HCT116 (cell line): Measurements from ENCODE around the gene ZNF804B. TPM values are rescaled to one million over a fixed set of nuclear protein-coding genes. Genes with fewer than 3 reads are reported as not detected.

Source experiments
- ATAC-seq: fragments of 200-7000 bp; cut with Tn5 transposase; 2 replicates; pipeline ENCODE4 v1.9.1; 2020; ENCODE audit warnings: mild to moderate bottlenecking, moderate library complexity
- BruUV-seq: library from RNA; stranded (reverse); fragments of 400-500 nt; replicated peaks from 2 replicates; lab custom pipeline; 2021; lab: Mats Ljungman, UMichigan
- CTCF ChIA-PET: fragments of 300-600 bp; sonication (Branson Sonifier 250); formaldehyde crosslinking; loops from one replicate; lab custom pipeline; 2021; ENCODE audit warnings: antibody characterized with exemption; lab: Charles Lee
- POLR2A ChIA-PET: fragments of 300-600, 350-600 bp; sonication (Branson Sonifier 250); formaldehyde crosslinking; loops from one replicate; lab custom pipeline; 2021; ENCODE audit warnings: antibody characterized with exemption; lab: Charles Lee
- RAD21 ChIA-PET, 2 experiments: fragments of 300-600 bp; sonication (Branson Sonifier 250); formaldehyde crosslinking; loops; one replicate each; lab custom pipeline; 2023; ENCODE audit warnings: low total read pairs in 2 of 2; ENCODE audit not compliant: uncharacterized antibody in 2 of 2, unreplicated experiment in 2 of 2, low non-redundant PET in 1 of 2; lab: Charles Lee
- DNase-seq: peaks from one replicate; pipeline ENCODE4 v3.0.0-alpha.2; 2010; ENCODE audit warnings: low read depth, low spot score
- H2AFZ ChIP-seq: fragments of 200-600 bp; shearing (Covaris generic), sonication (generic); 2 replicates; pipeline ENCODE4 v1.6.1; 2017; ENCODE audit warnings: low read depth, mixed run types, mixed read lengths, antibody characterized with exemption, low read length; ENCODE audit not compliant: poor library complexity, severe bottlenecking
- H3K27ac ChIP-seq: 2 replicates; pipeline ENCODE4 v1.5.1; 2012; ENCODE audit warnings: low read depth, low read length
- H3K27me3 ChIP-seq: fragments of 200-600 bp; sonication (generic); 2 replicates; pipeline ENCODE4 v1.6.1; 2016; ENCODE audit warnings: mixed run types, low read length, mixed read lengths; ENCODE audit not compliant: insufficient read depth
- H3K36me3 ChIP-seq, 2 experiments: fragments of 200-500 bp in 1 of 2; fragments of 200-600 bp in 1 of 2; sonication (Bioruptor generic) in 1 of 2; sonication (generic) in 1 of 2; 2 replicates each; pipeline versions ENCODE4 v1.5.1 to v1.6.1; 2014 to 2016; ENCODE audit warnings: low read length in 2 of 2, inconsistent platforms in 1 of 2, mixed read lengths in 1 of 2, mixed run types in 1 of 2; ENCODE audit not compliant: insufficient read depth in 2 of 2, control insufficient read depth in 1 of 2
- H3K4me1 ChIP-seq, 2 experiments: fragments of 200-600 bp in 1 of 2; sonication (generic) in 1 of 2; 2 replicates each; pipeline versions ENCODE4 v1.5.1 to v1.6.1; 2012 to 2017; ENCODE audit warnings: low read length in 2 of 2, inconsistent platforms in 1 of 2, mild to moderate bottlenecking in 1 of 2, mixed read lengths in 1 of 2, mixed run types in 1 of 2, moderate library complexity in 1 of 2; ENCODE audit not compliant: insufficient read depth in 2 of 2, control insufficient read depth in 1 of 2
- H3K4me2 ChIP-seq: fragments of 200-600 bp; sonication (generic); 2 replicates; pipeline ENCODE4 v1.6.1; 2017; ENCODE audit warnings: mixed run types, low read length, mixed read lengths
- H3K4me3 ChIP-seq, 2 experiments: fragments of 200-600 bp in 1 of 2; sonication (generic) in 1 of 2; replicated peaks in 1 of 2; 2 replicates each; pipeline ENCODE4 v1.5.1; 2011 to 2016; ENCODE audit warnings: low read length in 2 of 2, control low read depth in 1 of 2, low read depth in 1 of 2, mild to moderate bottlenecking in 1 of 2, mixed read lengths in 1 of 2, mixed run types in 1 of 2
- H3K79me2 ChIP-seq: fragments of 200-600 bp; sonication (generic); 2 replicates; pipeline ENCODE4 v1.6.1; 2017; ENCODE audit warnings: mild to moderate bottlenecking, mixed run types, low read length, moderate library complexity, mixed read lengths; ENCODE audit not compliant: insufficient read depth
- H3K9ac ChIP-seq: fragments of 200-600 bp; sonication (generic); 2 replicates; pipeline ENCODE4 v1.6.1; 2016; ENCODE audit warnings: low read length, mixed read lengths
- H3K9me2 ChIP-seq: fragments of 200-600 bp; sonication (generic), shearing (Covaris generic); 2 replicates; pipeline ENCODE4 v1.6.1; 2017; ENCODE audit warnings: mixed run types, mild to moderate bottlenecking, moderate library complexity; ENCODE audit not compliant: insufficient read depth
- H3K9me3 ChIP-seq, 2 experiments: fragments of 200-500 bp in 1 of 2; fragments of 200-600 bp in 1 of 2; sonication (Bioruptor generic) in 1 of 2; sonication (generic) in 1 of 2; 2 replicates each; pipeline ENCODE4 v1.6.1; 2014 to 2017; ENCODE audit warnings: low read length in 2 of 2, mixed read lengths in 2 of 2, inconsistent platforms in 1 of 2, low read depth in 1 of 2, mild to moderate bottlenecking in 1 of 2, mixed run types in 1 of 2, moderate library complexity in 1 of 2; ENCODE audit not compliant: control insufficient read depth in 1 of 2, insufficient read depth in 1 of 2
- H4K20me1 ChIP-seq: fragments of 200-600 bp; sonication (generic), shearing (Covaris generic); 2 replicates; pipeline ENCODE4 v1.6.1; 2017; ENCODE audit warnings: mixed run types, mild to moderate bottlenecking, moderate library complexity; ENCODE audit not compliant: insufficient read depth
- CEBPB ChIP-seq: IDR thresholded peaks from 2 replicates; pipeline ENCODE4 v1.6.1; 2012; ENCODE audit warnings: low read depth
- CTCF ChIP-seq, 3 experiments: fragments of 200-600 bp in 1 of 3; sonication (generic) in 1 of 3; IDR thresholded peaks in 2 of 3; conservative IDR thresholded peaks in 1 of 3; 2 replicates each; pipeline ENCODE4 v1.5.1; 2012 to 2017; ENCODE audit warnings: low read depth in 2 of 3, low read length in 2 of 3, antibody characterized with exemption in 1 of 3, borderline replicate concordance in 1 of 3, control low read depth in 1 of 3, mild to moderate bottlenecking in 1 of 3, mixed read lengths in 1 of 3, mixed run types in 1 of 3, moderate library complexity in 1 of 3; ENCODE audit not compliant: insufficient read depth in 1 of 3
- ELF1 ChIP-seq: IDR thresholded peaks from 2 replicates; pipeline ENCODE4 v1.6.1; 2012; ENCODE audit warnings: low read depth, borderline replicate concordance
- FOSL1 ChIP-seq: IDR thresholded peaks from 2 replicates; pipeline ENCODE4 v1.6.1; 2012; ENCODE audit warnings: low read depth
- MAX ChIP-seq: IDR thresholded peaks from 2 replicates; pipeline ENCODE4 v1.6.1; 2012
- SIN3A ChIP-seq: IDR thresholded peaks from 2 replicates; pipeline ENCODE4 v1.6.1; 2012; ENCODE audit warnings: low read depth
- SRF ChIP-seq: IDR thresholded peaks from 2 replicates; pipeline ENCODE4 v1.6.1; 2012; ENCODE audit warnings: low read depth
- YY1 ChIP-seq: IDR thresholded peaks from 2 replicates; pipeline ENCODE4 v1.6.1; 2011; ENCODE audit warnings: low read length, low read depth, moderate library complexity, mild to moderate bottlenecking; ENCODE audit not compliant: insufficient replicate concordance; ENCODE audit errors: extremely low read depth
- ZBTB33 ChIP-seq: IDR thresholded peaks from 2 replicates; pipeline ENCODE4 v1.6.1; 2011; ENCODE audit warnings: mild to moderate bottlenecking, low read length, moderate library complexity; ENCODE audit not compliant: insufficient replicate concordance; ENCODE audit errors: extremely low read depth
- ZFX ChIP-seq: fragments of 450-650 bp; IDR thresholded peaks from 2 replicates; pipeline ENCODE4 v1.6.1; 2017
- ZNF274 ChIP-seq: fragments of 200-500 bp; sonication (Bioruptor generic); IDR thresholded peaks from 2 replicates; pipeline ENCODE4 v1.6.1; 2014; ENCODE audit warnings: mild to moderate bottlenecking, low read depth, low read length, inconsistent platforms
- intact Hi-C: fragments of 100-400 bp; cut with micrococcal nuclease; formaldehyde crosslinking; loops from 2 replicates; pipeline ENCODE4 v1.10.0; 2022
- total RNA-seq: library from RNA; stranded (reverse); gene quantifications from one replicate; pipeline ENCODE4 v1.2.1, GENCODE V29; 2021; ENCODE audit not compliant: unreplicated experiment

The ZNF804B gene
- total RNA-seq, 1 experiment from 2014 or later, result not detected

GRCh38 chr7:88866265-88866863, 106.9 kb downstream of the ZNF804B start:
- ATAC-seq, result no peak
- Histone ChIP-seq H4K20me1 (no peaks in the 10 kb centered on the region), H3K9me3 (no peaks in the 10 kb centered on the region), H3K27ac (no peak overlapping the region), H3K9me2 (no peaks in the 10 kb centered on the region), H3K4me2 (no peak overlapping the region), H3K4me1 (no peaks in the 10 kb centered on the region), H3K27me3 (no peaks in the 10 kb centered on the region), H2AFZ (no peak overlapping the region), H3K4me3 (no peak overlapping the region), H3K9ac (no peak overlapping the region), H3K36me3 (no peaks in the 10 kb centered on the region), H3K79me2 (no peaks in the 10 kb centered on the region)
- TF ChIP-seq FOSL1 (no peak), SIN3A (no peak), CTCF (IDR thresholded peaks at IDR 0.05 in 2 of 3, conservative IDR thresholded peaks at IDR 0.05 in 1 of 3; ENCODE audit: borderline replicate concordance in 1 of 3, insufficient read depth in 1 of 3, low read depth in 2 of 3, low read length in 2 of 3) (no peak), SRF (no peak), YY1 (no peak), ZNF274 (no peak), ZBTB33 (no peak), MAX (no peak), ELF1 (no peak), CEBPB (no peak), ZFX (no peak)
- CTCF ChIA-PET, result no interaction called here
- RAD21 ChIA-PET, result no interaction called here
- POLR2A ChIA-PET, result no interaction called here
- BruUV-seq, result no TSS peak
- intact Hi-C loops, result no loop called here
- DNase-seq, result no peak
